Neural progenitor cell (in vitro differentiated cells): ENCODE measurements around the gene ZNF771. TPM values are rescaled to one million over a fixed set of nuclear protein-coding genes. Genes with fewer than 3 reads are reported as not detected.
A peak's percentile ranks its signal among the peaks of the same experiment; 100 is the strongest.

Experiments used
- DNase-seq: peaks from one replicate; pipeline ENCODE4 v3.0.0-alpha.2; 2016; ENCODE audit warnings: low spot score
- H2AFZ ChIP-seq: fragments of 200-600 bp; sonication (generic); replicated peaks from 2 replicates; pipeline ENCODE4 v1.6.1; 2016; ENCODE audit warnings: antibody characterized with exemption
- H3F3A ChIP-seq: fragments of 200-600 bp; sonication (generic); 2 replicates; pipeline ENCODE4 v1.6.1; 2016; ENCODE audit warnings: antibody characterized with exemption, low read depth
- H3K27ac ChIP-seq: fragments of 200-600 bp; sonication (generic); 2 replicates; pipeline ENCODE4 v1.5.1; 2016; ENCODE audit warnings: mild to moderate bottlenecking
- H3K27me3 ChIP-seq: fragments of 200-600 bp; sonication (generic); 2 replicates; pipeline ENCODE4 v1.6.1; 2016; ENCODE audit warnings: mild to moderate bottlenecking, moderate library complexity
- H3K36me3 ChIP-seq: fragments of 200-600 bp; sonication (generic); 2 replicates; pipeline ENCODE4 v1.5.1; 2016
- H3K4me1 ChIP-seq: fragments of 200-600 bp; sonication (generic); 2 replicates; pipeline ENCODE4 v1.6.1; 2016; ENCODE audit warnings: mixed run types
- H3K4me2 ChIP-seq: fragments of 200-600 bp; sonication (generic); 2 replicates; pipeline ENCODE4 v1.6.1; 2016
- H3K4me3 ChIP-seq: fragments of 200-600 bp; sonication (generic); 2 replicates; pipeline ENCODE4 v1.5.1; 2016
- H3K79me2 ChIP-seq: fragments of 200-600 bp; sonication (generic); 2 replicates; pipeline ENCODE4 v1.6.1; 2016; ENCODE audit warnings: low read depth
- H3K9ac ChIP-seq: fragments of 200-600 bp; sonication (generic); 2 replicates; pipeline ENCODE4 v1.6.1; 2016
- H3K9me3 ChIP-seq: fragments of 200-600 bp; sonication (generic); 2 replicates; pipeline ENCODE4 v1.5.1; 2016; ENCODE audit warnings: low read depth
- H4K20me1 ChIP-seq: fragments of 200-600 bp; sonication (generic); 2 replicates; pipeline ENCODE4 v1.6.1; 2016; ENCODE audit warnings: low read depth
- H3K27ac Mint-ChIP-seq: 3 replicates; pipeline ENCODE4 v1.8.0; 2021; ENCODE audit warnings: mixed read lengths
- H3K27me3 Mint-ChIP-seq: 2 replicates; pipeline ENCODE4 v1.8.0; 2022; ENCODE audit warnings: low read depth, mild to moderate bottlenecking, inconsistent platforms, moderate library complexity, mixed read lengths; ENCODE audit not compliant: insufficient read depth
- H3K36me3 Mint-ChIP-seq: 3 replicates; pipeline ENCODE4 v1.8.0; 2021; ENCODE audit warnings: mixed read lengths
- H3K4me1 Mint-ChIP-seq: 3 replicates; pipeline ENCODE4 v1.8.0; 2021; ENCODE audit warnings: mixed read lengths
- H3K4me3 Mint-ChIP-seq: 3 replicates; pipeline ENCODE4 v1.8.0; 2021; ENCODE audit warnings: mild to moderate bottlenecking, moderate library complexity, mixed read lengths
- H3K9me3 Mint-ChIP-seq: 3 replicates; pipeline ENCODE4 v1.8.0; 2020; ENCODE audit warnings: mixed read lengths
- EZH2 ChIP-seq: fragments of 200-600 bp; sonication (generic); IDR thresholded peaks from 2 replicates; pipeline ENCODE4 v1.6.1; 2017; ENCODE audit warnings: antibody characterized with exemption, mild to moderate bottlenecking, moderate library complexity
- EZH2phosphoT487 ChIP-seq: fragments of 200-600 bp; sonication (generic); IDR thresholded peaks from 2 replicates; pipeline ENCODE4 v1.6.1; 2017; ENCODE audit warnings: antibody characterized with exemption
- total RNA-seq: library from RNA; depleted of rRNA; stranded (reverse); fragments of >200 nt; gene quantifications from 2 replicates; pipeline ENCODE4 v1.2.3, GENCODE V29; 2015; ENCODE audit warnings: low replicate concordance
- TF ChIP-seq, protein P1 (sequence below): fragments of 200-600 bp; sonication (generic); IDR thresholded peaks from 2 replicates; pipeline ENCODE4 v1.5.1; 2017; ENCODE audit warnings: antibody characterized with exemption, mild to moderate bottlenecking

The ZNF771 gene
- total RNA-seq, result 6.0 and 17.7 TPM in 2 replicates

DNA sequence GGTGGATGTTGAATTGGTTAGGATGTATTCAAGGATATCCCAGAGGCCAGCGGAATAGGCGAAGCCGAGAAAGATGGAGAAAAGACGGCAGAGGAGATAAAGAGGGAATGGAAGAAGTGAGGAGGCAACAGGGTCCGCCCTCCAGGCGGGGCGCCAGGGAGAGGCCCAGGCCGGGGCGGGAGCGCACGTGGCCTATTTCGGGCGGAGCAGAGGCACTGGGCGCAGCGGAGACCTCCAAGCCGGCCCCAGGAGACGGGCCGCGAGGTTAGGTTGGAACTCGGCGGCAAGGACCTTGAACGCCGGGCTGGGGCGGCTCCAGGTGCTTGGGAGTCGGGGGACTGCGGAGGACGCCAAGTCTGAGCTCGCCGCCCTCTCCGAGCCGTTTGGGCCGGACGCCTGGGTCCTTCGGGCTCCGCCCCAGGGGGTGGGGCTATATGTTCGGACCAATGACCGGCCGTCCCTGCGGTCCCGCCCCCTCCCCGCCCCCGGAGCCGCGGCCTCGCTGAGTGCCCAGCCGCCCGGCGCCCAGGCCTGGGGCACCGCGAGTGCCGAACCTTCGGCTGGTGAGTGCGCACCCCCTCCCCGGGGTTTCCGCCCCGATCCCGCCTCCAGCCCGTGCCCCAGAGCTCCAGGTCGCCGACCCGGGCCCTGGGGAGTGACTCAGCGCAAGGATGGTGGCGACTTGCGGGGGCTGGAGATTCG, at the start of gene ZNF771:
TSS of gene ZNF771 (plus strand) at position 505 of the 702 bp plus-strand sequence. CDS start 448 bp downstream, outside the sequence.
- TF ChIP-seq EZH2 (no peak), EZH2phosphoT487 (no peak)
- TF ChIP-seq, protein P1, sequence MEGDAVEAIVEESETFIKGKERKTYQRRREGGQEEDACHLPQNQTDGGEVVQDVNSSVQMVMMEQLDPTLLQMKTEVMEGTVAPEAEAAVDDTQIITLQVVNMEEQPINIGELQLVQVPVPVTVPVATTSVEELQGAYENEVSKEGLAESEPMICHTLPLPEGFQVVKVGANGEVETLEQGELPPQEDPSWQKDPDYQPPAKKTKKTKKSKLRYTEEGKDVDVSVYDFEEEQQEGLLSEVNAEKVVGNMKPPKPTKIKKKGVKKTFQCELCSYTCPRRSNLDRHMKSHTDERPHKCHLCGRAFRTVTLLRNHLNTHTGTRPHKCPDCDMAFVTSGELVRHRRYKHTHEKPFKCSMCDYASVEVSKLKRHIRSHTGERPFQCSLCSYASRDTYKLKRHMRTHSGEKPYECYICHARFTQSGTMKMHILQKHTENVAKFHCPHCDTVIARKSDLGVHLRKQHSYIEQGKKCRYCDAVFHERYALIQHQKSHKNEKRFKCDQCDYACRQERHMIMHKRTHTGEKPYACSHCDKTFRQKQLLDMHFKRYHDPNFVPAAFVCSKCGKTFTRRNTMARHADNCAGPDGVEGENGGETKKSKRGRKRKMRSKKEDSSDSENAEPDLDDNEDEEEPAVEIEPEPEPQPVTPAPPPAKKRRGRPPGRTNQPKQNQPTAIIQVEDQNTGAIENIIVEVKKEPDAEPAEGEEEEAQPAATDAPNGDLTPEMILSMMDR, result no peak
- Histone ChIP-seq H3K9me3 (no peaks in the 10 kb centered on the region), H3K27ac (peak within 1 kb of the TSS; percentile 65), H3K79me2 (peaks cover 44% of the 10 kb centered on the region), H3K27me3 (no peaks in the 10 kb centered on the region), H3K4me3 (peak within 1 kb of the TSS; percentile 98), H3K4me1 (peaks cover 14% of the 10 kb centered on the region), H4K20me1 (peaks cover 35% of the 10 kb centered on the region), H3K36me3 (no peaks in the 10 kb centered on the region), H3K9ac (peak within 1 kb of the TSS; percentile 86), H3K4me2 (peak within 1 kb of the TSS; percentile 95), H2AFZ (peak within 1 kb of the TSS; percentile 92), H3F3A (peaks cover 40% of the 10 kb centered on the region)
- peak within 1 kb of the TSS; percentile 31 for H3K27ac Mint-ChIP-seq
- no peaks in the 10 kb centered on the region for H3K9me3 Mint-ChIP-seq
- peaks cover 8% of the 10 kb centered on the region for H3K27me3 Mint-ChIP-seq
- DNase-seq, result peak; percentile 95
- peaks cover 8% of the 10 kb centered on the region for H3K36me3 Mint-ChIP-seq
- peaks cover 26% of the 10 kb centered on the region for H3K4me1 Mint-ChIP-seq
- peak within 1 kb of the TSS; percentile 92 for H3K4me3 Mint-ChIP-seq

DNA sequence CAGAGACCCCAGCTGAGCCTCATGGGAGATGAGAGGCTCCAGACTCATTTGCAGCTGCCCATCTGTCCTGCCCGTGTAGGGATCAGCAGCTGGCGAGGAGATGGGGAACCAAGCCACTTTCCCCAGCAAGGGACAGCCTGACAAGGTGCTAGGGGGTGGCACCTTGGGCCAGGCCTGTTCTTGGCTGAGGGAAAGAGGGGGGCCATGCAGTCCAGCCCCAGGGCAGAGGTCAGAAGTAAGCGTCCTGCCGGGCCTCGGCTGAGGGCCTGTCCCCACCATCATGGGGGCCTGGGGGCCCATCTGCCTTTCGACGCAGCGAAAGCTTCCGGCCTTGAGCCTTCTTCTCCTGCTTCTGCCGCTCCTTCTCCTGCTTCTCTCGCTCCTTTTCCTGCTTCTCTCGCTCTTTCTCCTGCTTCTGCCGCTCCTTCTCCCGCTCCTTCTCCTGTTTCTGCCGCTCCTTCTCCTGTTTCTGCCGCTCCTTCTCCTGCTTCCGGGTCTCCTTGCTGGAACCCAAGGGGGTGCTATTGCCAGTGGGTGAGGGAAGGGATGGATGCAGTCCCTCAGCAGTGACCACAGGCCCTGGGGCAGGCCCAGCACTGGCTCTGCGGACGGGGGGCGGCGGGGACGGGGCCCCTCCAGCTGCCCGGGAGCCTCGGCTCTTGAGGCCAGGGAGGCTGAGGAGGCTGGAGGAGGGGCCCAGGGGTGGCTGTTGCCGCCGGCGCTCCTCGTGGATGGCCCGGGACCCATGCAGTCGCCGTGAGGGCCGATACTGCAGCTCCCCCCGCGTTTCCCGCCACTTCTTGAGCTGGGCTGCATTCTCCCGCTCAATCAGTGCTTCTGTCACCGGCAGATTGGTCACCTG, 49.5 kb upstream of the ZNF771 start:
- no peak for DNase-seq
- H4K20me1 ChIP-seq, result peaks cover 10% of the 10 kb centered on the region
- Mint-ChIP-seq H3K4me3 (no peak overlapping the region), H3K36me3 (peaks cover 21% of the 10 kb centered on the region), H3K27me3 (peaks cover 7% of the 10 kb centered on the region), H3K4me1 (peaks cover 23% of the 10 kb centered on the region), H3K27ac (no peak overlapping the region), H3K9me3 (no peaks in the 10 kb centered on the region)
- TF ChIP-seq EZH2 (no peak), EZH2phosphoT487 (no peak)
- TF ChIP-seq, protein P1, result no peak
- H2AFZ ChIP-seq, result no peak overlapping the region
- H3K4me3 ChIP-seq, result no peak overlapping the region
- no peak overlapping the region for H3K27ac ChIP-seq
- peaks cover 5% of the 10 kb centered on the region for H3F3A ChIP-seq
- H3K9me3 ChIP-seq, result no peaks in the 10 kb centered on the region
- H3K79me2 ChIP-seq, result peaks cover 21% of the 10 kb centered on the region
- peaks cover 6% of the 10 kb centered on the region for H3K4me1 ChIP-seq
- H3K9ac ChIP-seq, result no peak overlapping the region
- H3K27me3 ChIP-seq, result no peaks in the 10 kb centered on the region
- no peak overlapping the region for H3K4me2 ChIP-seq
- no peaks in the 10 kb centered on the region for H3K36me3 ChIP-seq

DNA sequence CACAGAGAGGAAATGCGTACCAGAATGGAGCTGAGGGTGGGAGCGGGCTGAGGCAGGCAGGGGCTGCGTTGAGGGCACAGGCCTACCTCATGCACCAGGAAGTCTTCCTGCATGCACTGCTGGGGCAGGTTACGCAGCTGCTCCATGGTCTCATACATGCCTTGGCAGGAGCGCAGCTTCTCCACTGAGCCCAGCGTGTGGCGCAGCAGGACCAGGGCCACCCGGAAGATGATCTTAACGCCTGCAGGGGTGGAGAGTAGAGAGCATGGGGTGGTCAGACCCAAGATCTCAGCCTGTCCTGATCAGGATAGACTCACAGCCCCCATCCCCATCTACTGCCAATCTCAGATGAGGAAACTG, 48.8 kb upstream of the ZNF771 start:
- H3K27ac Mint-ChIP-seq, result no peak overlapping the region
- H3K9me3 Mint-ChIP-seq, result no peaks in the 10 kb centered on the region
- H3K36me3 Mint-ChIP-seq, result peaks cover 23% of the 10 kb centered on the region
- H3K4me1 Mint-ChIP-seq, result peaks cover 23% of the 10 kb centered on the region
- H3K9me3 ChIP-seq, result no peaks in the 10 kb centered on the region
- no peak for DNase-seq
- H3K27ac ChIP-seq, result no peak overlapping the region
- H3K36me3 ChIP-seq, result no peaks in the 10 kb centered on the region
- H3K4me3 ChIP-seq, result no peak overlapping the region
- H3K4me3 Mint-ChIP-seq, result no peak overlapping the region
- peaks cover 6% of the 10 kb centered on the region for H3K4me1 ChIP-seq
- H3F3A ChIP-seq, result peaks cover 8% of the 10 kb centered on the region
- peaks cover 10% of the 10 kb centered on the region for H4K20me1 ChIP-seq
- H3K4me2 ChIP-seq, result no peak overlapping the region
- no peak overlapping the region for H2AFZ ChIP-seq
- no peak for TF ChIP-seq EZH2phosphoT487
- no peak overlapping the region for H3K9ac ChIP-seq
- no peaks in the 10 kb centered on the region for H3K27me3 ChIP-seq
- peaks cover 7% of the 10 kb centered on the region for H3K27me3 Mint-ChIP-seq
- peaks cover 15% of the 10 kb centered on the region for H3K79me2 ChIP-seq
